Activated T-helper 17 cell treated with anti-CD3 and anti-CD28 coated beads, Interleukin-2, amount 50 U/mL, for 72 hours (primary cell): ENCODE data around the gene NEMP2. TPM values are rescaled to one million over a fixed set of nuclear protein-coding genes. Genes with fewer than 3 reads are reported as not detected.
"Not testable (repeated sequence)": the region's sequence is repeated elsewhere in the genome, so short reads cannot be mapped to it uniquely, and the experiment has no call there.

Source experiments
- ATAC-seq: fragments of 150-1000 bp; cut with Tn5 transposase; replicated peaks from 2 replicates; pipeline ENCODE4 v1.10.0; 2021; ENCODE audit warnings: mild to moderate bottlenecking, moderate library complexity
- H3K27ac Mint-ChIP-seq: one replicate; pipeline ENCODE4 v1.8.0; 2022; ENCODE audit warnings: mixed read lengths
- H3K27me3 Mint-ChIP-seq: one replicate; pipeline ENCODE4 v1.8.0; 2022; ENCODE audit warnings: mixed read lengths
- H3K36me3 Mint-ChIP-seq: one replicate; pipeline ENCODE4 v1.8.0; 2022; ENCODE audit warnings: low read depth, mild to moderate bottlenecking, mixed read lengths
- H3K4me1 Mint-ChIP-seq: one replicate; pipeline ENCODE4 v1.8.0; 2022; ENCODE audit warnings: mixed read lengths
- H3K4me3 Mint-ChIP-seq: one replicate; pipeline ENCODE4 v1.8.0; 2022; ENCODE audit warnings: mild to moderate bottlenecking, mixed read lengths
- H3K9me3 Mint-ChIP-seq: one replicate; pipeline ENCODE4 v1.8.0; 2022; ENCODE audit warnings: mixed read lengths
- total RNA-seq, 2 donors: library from RNA; stranded (reverse); gene quantifications; one replicate each; pipeline ENCODE4 v1.2.3, GENCODE V29; 2022

The NEMP2 gene
- total RNA-seq, 2 donors from 2014 or later: 10.6 to 16.5 TPM

DNA sequence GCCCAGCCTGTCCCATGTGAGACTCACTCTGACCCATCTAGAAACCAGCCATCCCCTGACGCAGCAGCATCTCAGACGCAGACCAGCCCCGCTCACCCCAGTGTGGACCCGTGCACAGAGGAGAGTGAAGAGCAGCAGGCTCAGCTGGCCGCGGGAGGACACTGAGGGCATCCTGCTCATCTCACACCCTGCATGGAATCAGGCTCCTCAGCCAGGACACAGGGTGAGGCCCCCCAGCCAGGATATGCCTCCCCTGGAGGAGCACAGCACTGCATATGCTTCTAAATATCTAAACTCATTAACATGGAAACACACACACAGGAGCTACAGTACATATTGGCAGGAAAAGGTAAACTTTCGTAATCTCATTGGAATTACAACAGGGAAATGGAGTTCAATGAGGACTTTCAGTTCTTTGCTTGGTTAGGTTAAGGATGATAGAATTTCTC is 34.4 kb downstream of the NEMP2 start:
- peaks cover 5% of the 10 kb centered on the region for H3K4me1 Mint-ChIP-seq
- H3K4me3 Mint-ChIP-seq: no peak overlapping the region
- H3K27ac Mint-ChIP-seq: peak overlapping the region; percentile 31
- no peaks in the 10 kb centered on the region for H3K9me3 Mint-ChIP-seq
- peaks cover 82% of the 10 kb centered on the region for H3K36me3 Mint-ChIP-seq
- no peak for ATAC-seq
- no peaks in the 10 kb centered on the region for H3K27me3 Mint-ChIP-seq

DNA sequence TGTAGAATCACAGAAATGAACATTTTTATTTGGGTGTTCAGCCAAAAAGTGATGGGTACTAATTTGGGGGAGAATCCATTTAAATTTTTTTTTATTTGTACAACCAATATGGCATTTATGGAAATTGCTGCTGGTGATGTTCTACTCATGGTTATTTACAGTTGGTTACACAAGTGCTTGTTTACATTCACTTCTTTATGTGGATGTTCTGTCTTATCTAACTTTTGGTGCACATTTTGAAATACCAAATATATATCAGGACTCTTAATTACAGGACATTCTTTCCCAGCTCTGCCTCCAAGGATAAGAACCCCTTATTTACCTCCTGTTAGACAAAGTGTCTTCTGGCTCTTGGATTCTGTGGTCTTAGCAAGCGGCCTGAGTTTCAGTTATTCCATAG is 35.2 kb downstream of the NEMP2 start:
- H3K4me3 Mint-ChIP-seq: no peak overlapping the region
- peaks cover 82% of the 10 kb centered on the region for H3K36me3 Mint-ChIP-seq
- no peaks in the 10 kb centered on the region for H3K9me3 Mint-ChIP-seq
- H3K27me3 Mint-ChIP-seq: no peaks in the 10 kb centered on the region
- peak overlapping the region; percentile 31 for H3K27ac Mint-ChIP-seq
- H3K4me1 Mint-ChIP-seq: peaks cover 9% of the 10 kb centered on the region
- ATAC-seq: no peak

DNA sequence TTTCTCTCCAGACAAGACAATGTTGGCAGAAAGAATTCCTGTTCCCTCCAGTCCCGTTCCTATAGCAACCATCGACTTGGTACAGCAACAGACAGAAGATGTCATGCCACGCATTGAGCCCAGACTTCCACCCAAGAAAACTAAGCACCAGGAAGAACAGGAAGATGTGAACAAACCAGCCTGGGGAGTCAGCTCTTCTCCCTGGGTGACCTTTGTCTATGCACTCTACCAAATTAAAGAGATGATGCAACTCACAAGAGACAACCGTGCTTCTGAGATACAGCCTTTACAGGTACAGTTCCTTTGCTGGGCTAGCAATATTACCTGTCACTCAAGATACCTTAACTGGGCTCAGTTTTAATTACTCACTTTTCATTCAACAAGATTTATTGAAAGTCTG is 37.1 kb downstream of the NEMP2 start:
- Mint-ChIP-seq H3K9me3 (no peaks in the 10 kb centered on the region), H3K4me1 (peaks cover 23% of the 10 kb centered on the region), H3K4me3 (no peak overlapping the region), H3K27me3 (no peaks in the 10 kb centered on the region), H3K36me3 (peaks cover 81% of the 10 kb centered on the region), H3K27ac (peak overlapping the region; percentile 63)
- no peak for ATAC-seq

DNA sequence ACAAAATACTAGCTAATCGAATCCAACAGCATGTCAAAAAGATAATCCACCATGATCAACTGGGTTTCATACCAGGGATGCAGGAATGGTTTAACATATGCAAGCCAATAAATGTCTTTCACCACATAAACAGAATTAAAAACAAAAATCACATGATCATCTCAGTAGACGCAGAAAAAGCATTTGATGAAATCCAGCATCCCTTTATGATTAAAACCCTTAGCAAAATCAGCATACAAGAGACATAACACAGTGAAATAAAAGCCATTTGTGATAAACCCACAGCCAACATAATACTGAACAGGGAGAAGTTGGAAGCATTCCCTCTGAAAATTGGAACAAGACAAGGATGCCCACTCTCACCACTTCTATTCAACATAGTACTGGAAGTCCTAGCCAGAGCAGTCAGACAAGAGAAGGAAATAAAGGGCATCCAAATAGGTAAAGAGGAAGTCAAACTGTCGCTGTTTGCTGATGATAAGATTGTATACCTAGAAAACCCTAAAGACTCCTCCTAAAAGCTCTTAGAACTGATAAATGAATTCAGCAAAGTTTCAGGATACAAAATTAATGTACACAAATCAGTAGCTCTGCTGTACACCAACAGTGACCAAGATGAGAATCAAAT is 39.8 kb downstream of the NEMP2 start:
- not testable (repeated sequence) for H3K4me3 Mint-ChIP-seq, H3K27ac Mint-ChIP-seq, H3K27me3 Mint-ChIP-seq, ATAC-seq, H3K9me3 Mint-ChIP-seq
- Mint-ChIP-seq H3K36me3 (peaks cover 87% of the 10 kb centered on the region), H3K4me1 (peaks cover 18% of the 10 kb centered on the region)

DNA sequence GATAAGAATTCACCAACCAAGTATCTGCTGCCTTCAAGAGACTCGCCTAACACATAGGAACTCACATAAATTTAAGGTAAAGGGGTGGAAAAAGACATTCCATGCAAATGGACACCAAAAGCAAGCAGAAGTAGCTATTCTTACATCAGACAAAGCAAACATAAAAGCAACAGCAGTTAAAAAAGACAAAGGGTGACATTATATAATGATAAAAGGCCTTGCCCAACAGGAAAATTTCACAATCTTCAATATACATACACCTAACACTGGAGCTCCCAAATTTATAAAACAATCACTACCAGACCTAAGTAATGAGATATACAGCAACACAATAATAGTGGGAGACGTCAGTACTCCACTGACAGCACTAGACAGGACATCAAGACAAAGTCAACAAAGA is 41.4 kb downstream of the NEMP2 start:
- Mint-ChIP-seq H3K27ac (peak overlapping the region; percentile 33), H3K4me1 (peaks cover 18% of the 10 kb centered on the region), H3K9me3 (peaks cover 8% of the 10 kb centered on the region), H3K36me3 (peaks cover 87% of the 10 kb centered on the region), H3K27me3 (no peaks in the 10 kb centered on the region), H3K4me3 (no peak overlapping the region)
- no peak for ATAC-seq

DNA sequence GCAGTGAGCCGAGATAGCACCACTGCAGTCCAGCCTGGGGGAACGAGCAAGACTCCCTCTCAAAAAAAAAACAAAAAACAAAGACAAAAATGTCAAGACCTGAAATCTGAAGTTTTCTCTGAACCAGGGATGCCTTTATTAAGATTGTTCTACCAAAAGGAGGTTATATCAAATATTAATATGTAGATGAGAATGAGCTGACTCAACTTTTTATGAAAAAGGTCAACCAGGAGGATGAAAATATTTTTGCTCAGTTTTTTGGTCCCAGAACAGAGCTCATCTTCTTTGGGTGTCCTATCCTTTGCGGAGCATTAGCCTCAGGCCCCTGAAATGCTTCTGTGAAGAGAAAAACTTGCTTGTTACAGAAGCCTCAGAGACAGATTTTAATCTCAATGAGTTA is 44.0 kb downstream of the NEMP2 start:
- Mint-ChIP-seq H3K36me3 (peaks cover 80% of the 10 kb centered on the region), H3K4me1 (peaks cover 18% of the 10 kb centered on the region), H3K27me3 (no peaks in the 10 kb centered on the region), H3K4me3 (no peak overlapping the region), H3K27ac (no peak overlapping the region), H3K9me3 (peaks cover 8% of the 10 kb centered on the region)
- no peak for ATAC-seq

DNA sequence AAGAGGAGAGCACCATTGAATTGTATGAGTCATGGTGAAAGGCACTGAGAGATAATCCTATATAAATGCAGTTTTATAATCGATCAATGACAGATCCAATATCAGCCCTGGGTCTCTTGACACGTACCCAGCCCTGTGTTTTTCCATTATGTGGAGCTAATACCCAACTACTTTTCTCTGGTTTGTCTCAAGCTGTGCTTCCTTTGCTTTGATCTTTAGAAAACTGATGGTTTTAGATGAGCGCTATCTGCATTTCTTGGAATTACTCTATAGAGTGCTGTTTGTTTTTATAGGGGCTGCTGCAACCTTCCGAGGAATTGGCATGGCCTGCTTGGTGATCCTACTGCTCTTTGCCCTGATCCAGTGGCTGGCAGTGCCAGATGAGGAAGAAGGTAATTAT is 45.0 kb downstream of the NEMP2 start:
- Mint-ChIP-seq H3K9me3 (peaks cover 8% of the 10 kb centered on the region), H3K27me3 (no peaks in the 10 kb centered on the region), H3K27ac (peak overlapping the region; percentile 46), H3K4me1 (peaks cover 15% of the 10 kb centered on the region), H3K4me3 (no peak overlapping the region), H3K36me3 (peaks cover 75% of the 10 kb centered on the region)
- ATAC-seq: no peak

DNA sequence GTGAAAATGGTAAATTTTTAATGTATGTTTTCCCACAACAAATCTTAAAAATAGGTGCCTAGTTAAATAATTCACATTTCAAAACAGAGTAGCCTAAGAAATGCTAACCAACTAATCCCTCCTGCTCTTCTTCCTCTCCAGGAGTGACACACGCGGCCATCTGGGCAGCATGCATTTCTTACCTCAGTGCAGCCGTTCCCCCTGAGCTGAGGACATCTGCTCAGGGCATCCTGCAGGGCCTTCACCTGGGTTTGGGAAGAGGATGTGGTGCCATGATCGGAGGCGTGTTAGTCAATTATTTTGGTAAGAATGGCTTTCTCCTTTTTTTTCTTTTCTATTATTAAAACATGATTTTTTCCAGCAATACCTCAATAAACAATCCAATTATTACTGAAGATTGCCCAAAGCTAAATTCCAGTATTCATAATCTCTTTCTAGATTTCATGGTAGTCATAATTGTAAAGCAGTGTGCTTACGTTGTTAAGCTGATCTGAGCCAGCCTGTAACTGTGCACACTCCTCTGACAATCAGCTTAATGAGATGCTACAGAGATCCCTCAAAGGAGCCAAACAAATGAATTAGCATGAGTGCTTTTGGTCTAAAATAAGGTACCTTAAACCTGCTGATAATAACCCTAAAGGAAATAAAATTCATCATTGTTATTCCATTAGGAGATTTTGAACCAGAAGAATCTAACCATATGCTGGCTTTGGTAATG is 45.8 kb downstream of the NEMP2 start:
- Mint-ChIP-seq H3K4me3 (no peak overlapping the region), H3K27me3 (no peaks in the 10 kb centered on the region), H3K36me3 (peaks cover 70% of the 10 kb centered on the region), H3K9me3 (peaks cover 8% of the 10 kb centered on the region), H3K27ac (peak overlapping the region; percentile 46), H3K4me1 (peaks cover 7% of the 10 kb centered on the region)
- no peak for ATAC-seq

DNA sequence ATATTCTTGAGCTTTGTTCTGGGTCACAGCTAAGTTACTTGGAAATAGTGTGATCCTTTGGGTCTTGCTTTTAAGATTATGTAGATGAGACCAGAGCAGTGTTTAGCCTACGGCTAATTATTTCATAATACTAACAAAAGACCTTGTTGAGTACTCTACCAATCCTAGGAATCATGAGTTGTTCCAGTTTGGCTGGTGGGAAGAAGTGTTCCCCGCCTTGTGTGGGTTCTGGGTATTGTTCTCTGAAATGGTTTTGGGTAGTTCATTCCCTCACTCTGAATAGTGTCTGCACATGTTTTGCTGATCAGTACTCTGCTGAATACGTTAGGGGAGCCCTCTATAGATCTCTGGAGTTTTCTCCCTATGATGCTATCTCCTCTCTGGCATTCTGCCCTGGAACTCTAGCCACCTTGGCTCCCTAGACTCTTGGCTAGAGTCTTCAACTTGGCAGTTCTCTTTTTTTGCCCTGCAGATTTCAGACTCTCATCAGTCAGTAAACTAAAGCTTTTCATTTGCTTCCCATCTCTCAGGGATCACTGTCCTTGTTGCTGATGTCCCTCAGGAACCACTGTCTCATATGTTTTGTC is 48.4 kb downstream of the NEMP2 start:
- H3K36me3 Mint-ChIP-seq: peaks cover 60% of the 10 kb centered on the region
- no peak for ATAC-seq
- peaks cover 6% of the 10 kb centered on the region for H3K4me1 Mint-ChIP-seq
- H3K9me3 Mint-ChIP-seq: no peaks in the 10 kb centered on the region
- H3K27me3 Mint-ChIP-seq: no peaks in the 10 kb centered on the region
- H3K27ac Mint-ChIP-seq: peak overlapping the region; percentile 34
- H3K4me3 Mint-ChIP-seq: no peak overlapping the region

DNA sequence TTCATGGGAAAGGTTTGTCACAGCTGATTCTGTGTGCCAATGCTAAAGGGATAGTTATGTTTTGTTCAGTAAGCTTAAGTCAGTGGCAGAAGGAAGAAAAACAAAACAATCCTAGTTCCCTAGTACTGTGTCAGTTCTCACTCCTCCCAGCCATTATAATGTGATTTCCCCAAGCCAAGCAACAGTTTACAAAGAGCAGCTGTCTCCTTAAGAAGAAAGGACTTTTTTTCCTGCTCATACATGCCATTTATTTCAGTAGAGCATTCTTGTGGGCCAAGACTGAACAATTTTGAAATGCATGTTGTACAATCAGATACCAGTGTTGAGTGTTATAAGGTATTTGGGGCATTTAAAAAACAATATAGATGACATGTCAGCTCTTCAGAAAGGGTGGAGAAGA is 52.1 kb downstream of the NEMP2 start:
- Mint-ChIP-seq H3K27me3 (no peaks in the 10 kb centered on the region), H3K4me1 (peaks cover 10% of the 10 kb centered on the region), H3K36me3 (peaks cover 23% of the 10 kb centered on the region), H3K9me3 (no peaks in the 10 kb centered on the region), H3K4me3 (no peak overlapping the region), H3K27ac (no peak overlapping the region)
- ATAC-seq: no peak

DNA sequence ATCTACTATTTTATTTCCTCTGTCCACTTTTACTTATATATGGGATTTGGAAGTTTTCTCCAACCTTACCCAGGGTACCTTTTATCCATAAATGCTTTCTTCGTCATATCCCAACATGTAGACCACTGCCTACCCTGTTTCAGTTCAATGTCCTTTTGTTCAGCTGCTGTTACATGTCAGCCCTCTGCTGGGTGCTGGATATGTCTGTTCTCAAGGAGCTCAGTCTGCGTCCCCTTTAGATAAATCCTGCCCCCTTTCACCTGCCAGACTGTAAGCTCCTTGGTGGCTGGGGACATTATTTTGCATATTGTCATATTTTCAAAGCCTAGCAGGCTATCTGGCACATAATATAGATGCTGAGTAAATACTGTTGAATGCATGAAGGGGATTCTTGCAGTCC is 53.2 kb downstream of the NEMP2 start:
- Mint-ChIP-seq H3K4me3 (no peak overlapping the region), H3K27ac (no peak overlapping the region), H3K4me1 (peaks cover 11% of the 10 kb centered on the region), H3K9me3 (no peaks in the 10 kb centered on the region), H3K36me3 (peaks cover 20% of the 10 kb centered on the region), H3K27me3 (no peaks in the 10 kb centered on the region)
- no peak for ATAC-seq

DNA sequence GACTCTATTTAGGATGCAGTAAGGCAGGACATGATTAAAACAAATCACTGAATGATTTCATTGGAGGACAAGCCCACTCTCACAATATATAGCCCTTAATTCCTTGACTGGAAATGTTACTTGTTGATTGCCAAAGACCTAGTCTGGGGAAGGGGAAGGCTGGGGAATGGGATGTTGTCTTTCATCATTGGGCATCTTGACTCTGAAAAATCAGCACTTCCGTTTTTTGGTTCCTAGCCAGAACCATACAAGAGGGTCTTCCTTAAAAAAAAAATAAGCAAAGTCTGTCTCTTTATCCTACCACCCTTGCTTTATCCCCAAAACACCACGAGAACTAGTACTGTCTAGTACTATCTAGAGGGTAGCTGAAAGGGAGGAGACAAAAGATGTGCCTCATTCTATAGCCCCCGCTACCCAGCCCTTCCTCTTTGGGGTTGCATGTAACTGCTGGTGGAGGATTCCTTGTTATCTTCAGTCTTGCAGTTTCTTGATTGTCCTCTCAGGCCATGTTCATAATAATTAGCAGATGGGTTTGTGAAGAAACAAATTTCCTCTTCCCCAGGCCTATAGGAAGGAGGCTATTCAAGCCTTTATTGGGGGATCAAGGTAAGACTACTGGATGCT is 55.8 kb downstream of the NEMP2 start:
- Mint-ChIP-seq H3K4me3 (no peak overlapping the region), H3K9me3 (no peaks in the 10 kb centered on the region), H3K27ac (no peak overlapping the region)

DNA sequence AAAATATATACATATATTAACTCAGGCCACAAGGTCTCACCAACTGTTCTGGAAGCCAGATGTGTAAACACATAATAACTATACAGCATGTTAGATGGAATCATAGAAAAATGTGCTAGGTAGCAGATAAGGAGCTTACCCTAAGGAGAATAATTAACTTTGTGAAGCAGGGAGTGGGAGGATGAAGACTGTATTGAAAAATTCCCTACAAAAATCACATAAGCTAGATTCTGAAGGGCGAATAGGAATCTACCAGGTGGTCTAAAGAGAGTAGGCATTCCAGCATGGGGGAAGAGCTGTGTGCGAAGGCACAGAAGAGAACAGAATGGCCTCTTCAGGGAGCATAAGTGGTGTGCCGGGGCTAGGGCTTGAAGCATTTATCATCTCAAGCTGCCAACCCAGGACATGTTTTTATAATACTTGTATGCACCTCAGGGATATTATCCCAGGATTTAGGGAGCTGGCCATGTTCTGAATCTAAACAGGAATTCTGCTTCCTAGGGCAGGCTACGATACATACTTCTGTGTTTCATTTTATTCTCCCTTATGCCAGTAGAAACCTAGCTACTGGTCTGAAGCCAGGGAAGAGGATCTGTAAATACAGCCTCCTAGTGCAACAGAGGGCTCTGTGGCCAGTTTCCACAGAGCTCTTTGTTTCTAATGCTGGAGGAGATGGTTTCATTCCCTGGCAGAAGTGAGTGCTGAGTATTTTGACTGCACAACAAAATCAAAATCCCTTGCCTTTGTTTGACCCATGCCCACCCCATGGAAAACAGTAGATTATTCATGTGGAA is 56.7 kb downstream of the NEMP2 start:
- Mint-ChIP-seq H3K4me1 (peaks cover 11% of the 10 kb centered on the region), H3K27ac (no peak overlapping the region), H3K36me3 (peaks cover 18% of the 10 kb centered on the region), H3K27me3 (no peaks in the 10 kb centered on the region), H3K9me3 (no peaks in the 10 kb centered on the region), H3K4me3 (no peak overlapping the region)
- ATAC-seq: no peak

More for the DNA sequence above, 55.8 kb downstream of the NEMP2 start:
- Mint-ChIP-seq H3K27me3 (no peaks in the 10 kb centered on the region), H3K4me1 (peaks cover 11% of the 10 kb centered on the region), H3K36me3 (peaks cover 16% of the 10 kb centered on the region)
- ATAC-seq: no peak

DNA sequence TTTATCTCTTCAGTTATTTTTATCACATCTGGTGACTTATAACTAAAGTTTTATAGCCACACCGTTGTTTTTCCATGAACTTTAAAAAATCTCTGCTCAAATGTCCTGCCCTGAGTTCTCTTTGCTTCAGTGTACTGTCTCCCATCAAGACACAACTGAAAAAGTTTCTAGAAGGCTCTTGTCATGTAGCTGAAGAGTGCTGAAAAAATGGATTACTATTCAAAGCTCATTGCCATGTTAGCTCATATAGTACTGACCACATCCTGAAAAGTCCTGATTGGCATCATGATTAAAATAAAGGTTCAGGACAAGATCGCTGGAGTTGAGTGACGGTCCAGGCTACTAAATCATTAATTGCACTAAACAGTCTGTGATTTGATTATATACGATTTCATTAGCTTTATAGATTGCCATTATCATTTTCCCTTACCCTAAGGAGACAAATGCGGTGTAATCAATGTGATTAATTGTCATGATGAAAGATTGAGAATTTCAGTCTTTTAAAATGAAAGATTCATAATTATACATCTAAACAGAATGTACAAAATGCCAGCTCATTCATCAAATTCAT is 64.2 kb downstream of the NEMP2 start:
- ATAC-seq: no peak

More for the DNA sequence above, 64.2 kb downstream of the NEMP2 start:
- Mint-ChIP-seq H3K4me3 (no peak overlapping the region), H3K9me3 (peaks cover 4% of the 10 kb centered on the region), H3K27ac (no peak overlapping the region), H3K4me1 (peaks cover 23% of the 10 kb centered on the region), H3K36me3 (peaks cover 53% of the 10 kb centered on the region), H3K27me3 (no peaks in the 10 kb centered on the region)
